Subcutaneous adipose tissue (tissue), 4 donors: ENCODE results near the gene ZNF467. TPM values are rescaled to one million over a fixed set of nuclear protein-coding genes. Genes with fewer than 3 reads are reported as not detected.

Source experiments
- total RNA-seq, 4 donors: library from RNA; depleted of rRNA; stranded (reverse); fragments of >200 nt; gene quantifications; one replicate each; pipeline ENCODE4 v1.1.0, GENCODE V29; 2016
- TF ChIP-seq, protein P1 (sequence below): fragments of 450-650 bp; IDR thresholded peaks from one replicate; pipeline ENCODE4 v1.5.1; 2016; ENCODE audit warnings: low read depth, mild to moderate bottlenecking, control low read depth, antibody characterized with exemption, moderate library complexity

Gene ZNF467
- total RNA-seq, 4 donors from 2014 or later, result 3.6 to 21.5 (median 4.6) TPM

DNA sequence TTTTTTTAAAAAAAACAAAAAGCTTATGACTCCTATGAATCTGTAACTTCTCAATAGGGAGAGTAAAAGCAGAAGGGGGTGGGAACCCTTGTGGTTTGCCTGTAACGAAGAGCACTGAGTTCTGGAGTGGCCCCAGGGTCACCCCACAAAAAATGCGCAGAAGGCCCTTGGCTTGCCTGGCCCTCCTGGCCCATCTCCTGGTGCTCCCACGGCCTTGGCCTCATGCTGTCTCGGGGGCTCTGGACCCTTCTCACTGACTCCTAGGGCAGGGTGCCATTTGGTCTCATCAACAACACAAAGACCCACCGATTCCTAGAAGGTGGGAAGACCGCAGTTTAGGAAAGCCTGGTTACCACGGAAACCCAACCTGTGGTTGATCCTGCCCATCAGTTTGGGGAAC lies 40.8 kb downstream of the ZNF467 start:
- TF ChIP-seq, protein P1, sequence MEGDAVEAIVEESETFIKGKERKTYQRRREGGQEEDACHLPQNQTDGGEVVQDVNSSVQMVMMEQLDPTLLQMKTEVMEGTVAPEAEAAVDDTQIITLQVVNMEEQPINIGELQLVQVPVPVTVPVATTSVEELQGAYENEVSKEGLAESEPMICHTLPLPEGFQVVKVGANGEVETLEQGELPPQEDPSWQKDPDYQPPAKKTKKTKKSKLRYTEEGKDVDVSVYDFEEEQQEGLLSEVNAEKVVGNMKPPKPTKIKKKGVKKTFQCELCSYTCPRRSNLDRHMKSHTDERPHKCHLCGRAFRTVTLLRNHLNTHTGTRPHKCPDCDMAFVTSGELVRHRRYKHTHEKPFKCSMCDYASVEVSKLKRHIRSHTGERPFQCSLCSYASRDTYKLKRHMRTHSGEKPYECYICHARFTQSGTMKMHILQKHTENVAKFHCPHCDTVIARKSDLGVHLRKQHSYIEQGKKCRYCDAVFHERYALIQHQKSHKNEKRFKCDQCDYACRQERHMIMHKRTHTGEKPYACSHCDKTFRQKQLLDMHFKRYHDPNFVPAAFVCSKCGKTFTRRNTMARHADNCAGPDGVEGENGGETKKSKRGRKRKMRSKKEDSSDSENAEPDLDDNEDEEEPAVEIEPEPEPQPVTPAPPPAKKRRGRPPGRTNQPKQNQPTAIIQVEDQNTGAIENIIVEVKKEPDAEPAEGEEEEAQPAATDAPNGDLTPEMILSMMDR, result no peak

GRCh38 chr7:149732111-149732561 lies 41.3 kb downstream of the ZNF467 start:
- TF ChIP-seq, protein P1, result no peak

- TF ChIP-seq, protein P1, result no peak
Measured at GRCh38 chr7:149731207-149731955, 42.0 kb downstream of the ZNF467 start.

DNA sequence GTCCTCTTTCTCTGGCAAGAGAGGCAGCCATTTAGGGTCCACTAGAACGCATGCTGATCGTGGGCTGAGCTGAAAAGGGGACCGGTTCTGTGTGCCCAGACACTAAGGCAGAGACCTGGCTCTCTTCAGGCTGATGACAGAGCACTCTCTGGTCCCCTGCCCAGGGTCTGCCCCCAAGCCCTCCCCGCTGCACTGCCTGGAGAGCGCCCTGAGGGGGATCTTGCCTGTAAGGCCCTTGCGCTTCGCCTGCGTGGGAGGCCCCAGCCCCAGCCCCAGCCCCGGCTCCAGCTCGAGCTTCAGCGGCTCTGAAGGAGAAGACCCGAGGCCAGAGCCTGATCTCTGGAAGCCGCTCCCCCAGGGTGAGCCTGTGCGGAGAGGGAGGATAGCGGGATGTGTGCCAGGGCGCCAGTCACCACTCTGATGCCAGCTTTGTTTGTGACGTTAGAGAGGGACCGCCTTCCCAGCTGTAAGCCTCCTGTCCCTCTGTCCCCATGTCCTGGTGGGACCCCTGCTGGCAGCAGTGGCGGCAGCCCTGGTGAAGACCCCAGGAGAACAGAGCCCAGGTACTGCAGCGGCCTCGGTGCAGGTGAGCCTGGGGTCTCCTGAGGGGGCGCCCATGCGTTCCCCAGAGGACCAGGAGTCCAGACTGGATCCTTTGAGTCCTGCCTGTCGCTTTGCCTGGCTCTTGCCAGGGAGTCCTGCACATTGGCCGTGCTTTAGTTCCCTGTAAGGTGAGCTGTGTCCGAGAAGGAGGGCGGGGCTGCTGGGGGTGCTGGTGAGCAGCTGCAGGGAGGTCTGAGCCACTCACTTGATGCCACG lies 43.2 kb downstream of the ZNF467 start:
- TF ChIP-seq, protein P1, result no peak

GRCh38 chr7:149729586-149729982 lies 43.8 kb downstream of the ZNF467 start:
- TF ChIP-seq, protein P1, result no peak

DNA sequence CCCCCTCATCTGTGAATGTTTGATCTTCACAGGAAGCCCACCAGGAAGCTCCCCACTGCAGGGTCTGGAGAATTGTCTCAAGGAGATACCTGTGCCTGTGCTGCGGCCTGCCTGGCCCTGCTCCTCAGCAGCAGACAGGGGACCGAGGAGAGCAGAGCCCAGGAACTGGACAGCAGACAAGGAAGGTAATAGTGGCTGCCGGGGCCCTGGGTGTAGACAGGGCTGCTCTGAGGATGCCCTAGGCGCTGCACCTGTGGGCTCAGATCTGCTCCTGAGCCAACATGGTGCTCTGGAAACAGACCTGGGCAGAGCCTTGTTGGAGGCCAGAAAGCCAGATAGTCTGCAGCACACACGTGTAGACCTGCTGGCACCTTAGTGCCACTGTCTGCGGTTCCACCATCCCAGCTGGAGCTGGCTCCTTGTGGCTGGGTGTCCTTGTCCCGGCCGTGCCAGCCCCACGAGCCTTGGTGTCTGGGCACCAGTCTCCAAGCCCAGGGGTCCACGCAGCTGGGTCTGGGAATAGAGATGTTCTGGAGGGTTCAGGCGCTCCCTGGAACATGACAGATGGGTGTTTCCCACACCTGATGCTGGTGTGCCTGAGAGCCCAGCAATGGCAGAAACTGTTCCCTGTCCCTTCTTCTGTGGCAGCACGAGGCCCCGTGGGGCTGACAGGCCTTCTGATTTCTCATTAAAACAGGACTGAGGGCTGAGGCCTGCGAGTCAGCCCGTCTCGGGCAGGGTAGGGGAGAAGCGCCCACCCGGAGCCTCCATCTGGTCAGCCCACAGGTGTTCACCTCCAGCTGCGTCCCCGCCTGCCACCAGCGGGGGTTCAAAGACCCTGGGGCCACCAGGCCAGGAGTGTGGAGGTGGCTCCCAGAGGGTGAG lies 44.7 kb downstream of the ZNF467 start:
- TF ChIP-seq, protein P1, result no peak
